K562 (cell line): ENCODE measurements around the gene AQP6. TPM values are rescaled to one million over a fixed set of nuclear protein-coding genes. Genes with fewer than 3 reads are reported as not detected.

Experiments
- CHD4 ChIP-seq: fragments of 200-600 bp; sonication (generic); IDR thresholded peaks from 3 replicates; pipeline ENCODE4 v1.6.1; 2012; ENCODE audit warnings: low read depth, mild to moderate bottlenecking, mixed read lengths, low read length, inconsistent platforms; ENCODE audit not compliant: insufficient read depth, insufficient replicate concordance, poor library complexity, severe bottlenecking
- DACH1 ChIP-seq: fragments of 450-650 bp; IDR thresholded peaks from 2 replicates; pipeline ENCODE4 v1.6.1; 2018; ENCODE audit not compliant: partially characterized antibody
- DNMT1 ChIP-seq: fragments of 450-650 bp; IDR thresholded peaks from 2 replicates; pipeline ENCODE4 v1.6.1; 2016; ENCODE audit warnings: antibody characterized with exemption, mild to moderate bottlenecking
- EHMT2 ChIP-seq: fragments of 450-650 bp; IDR thresholded peaks from 2 replicates; pipeline ENCODE4 v1.6.1; 2018; ENCODE audit warnings: antibody characterized with exemption
- MYNN ChIP-seq, 2 experiments: sonication (generic); formaldehyde crosslinking in 1 of 2; IDR thresholded peaks; 2 replicates each; pipeline versions ENCODE4 v1.5.0 to v1.6.1; 2016 to 2020; ENCODE audit warnings: antibody characterized with exemption in 1 of 2, missing genetic modification reagents in 1 of 2
- NCOA2 ChIP-seq, 2 experiments: fragments of 450-650 bp; IDR thresholded peaks; 2 replicates each; pipeline ENCODE4 v1.6.1; 2018; ENCODE audit warnings: mild to moderate bottlenecking in 2 of 2, moderate library complexity in 1 of 2; ENCODE audit not compliant: partially characterized antibody in 2 of 2
- ZBED1 ChIP-seq: IDR thresholded peaks from 2 replicates; pipeline ENCODE4 v1.6.1; 2014
- ZFP1 ChIP-seq: fragments of 450-650 bp; formaldehyde crosslinking; IDR thresholded peaks from 2 replicates; pipeline ENCODE4 v1.4.0; 2020; ENCODE audit warnings: mild to moderate bottlenecking, mixed read lengths
- ZKSCAN3 ChIP-seq: fragments of 250-450 bp; sonication (Bioruptor Pico); IDR thresholded peaks from 2 replicates; pipeline ENCODE4 v1.4.0; 2020
- ZNF143 ChIP-seq: sonication (generic); formaldehyde crosslinking; IDR thresholded peaks from 2 replicates; pipeline ENCODE4 v1.9.0; 2022; ENCODE audit warnings: mild to moderate bottlenecking, missing genetic modification reagents
- ZNF165 ChIP-seq: fragments of 250-450 bp; sonication (Bioruptor Pico); IDR thresholded peaks from 2 replicates; pipeline ENCODE4 v1.4.0; 2020; ENCODE audit warnings: borderline replicate concordance
- ZNF263 ChIP-seq: sonication (generic); formaldehyde crosslinking; IDR thresholded peaks from 2 replicates; pipeline ENCODE4 v1.8.0; 2022; ENCODE audit warnings: mild to moderate bottlenecking, missing genetic modification reagents, borderline replicate concordance
- ZNF445 ChIP-seq: fragments of 250-450 bp; sonication (Bioruptor Pico); IDR thresholded peaks from 2 replicates; pipeline ENCODE4 v1.4.0; 2020; ENCODE audit warnings: low read depth, mild to moderate bottlenecking, moderate library complexity
- polyA plus RNA-seq, 8 experiments: library from polyadenylated mRNA; depleted of rRNA in 4 of 8; stranded (reverse) in 5 of 8; unstranded in 3 of 8; fragments of >200 nt; fragmentation: Nextera tagmentation in 2 of 8; fragmentation: Illumina TruSeq in 1 of 8; extraction: Ambion mirVana in 2 of 8; extraction: Trizol in 1 of 8; gene quantifications; 2 replicates each; pipeline versions ENCODE4 v1.2.1 to v1.2.3, GENCODE V29; 2011 to 2014; ENCODE audit warnings: inconsistent platforms in 1 of 8, missing spikeins in 1 of 8
- total RNA-seq, 7 experiments: library from RNA; depleted of rRNA in 6 of 7; stranded (reverse); fragments of >200 nt in 6 of 7; fragmentation: Illumina TruSeq in 2 of 7; extraction: Trizol in 2 of 7; gene quantifications; 2 replicates each; pipeline versions ENCODE4 v1.2.1 to v1.2.3, GENCODE V29; 2011 to 2021; ENCODE audit warnings: low replicate concordance in 1 of 7
- TF ChIP-seq, protein P1 (sequence below): sonication (generic); formaldehyde crosslinking; IDR thresholded peaks from 2 replicates; pipeline ENCODE4 v1.8.1; 2023; ENCODE audit warnings: mild to moderate bottlenecking, missing genetic modification reagents, moderate library complexity
- TF ChIP-seq, protein P2 (sequence below): sonication (generic); formaldehyde crosslinking; IDR thresholded peaks from 2 replicates; pipeline ENCODE4 v1.8.0; 2023; ENCODE audit warnings: missing genetic modification reagents, mild to moderate bottlenecking, borderline replicate concordance
- TF ChIP-seq, protein P3 (sequence below), 2 experiments: fragments of 450-650 bp in 1 of 2; sonication (generic) in 1 of 2; formaldehyde crosslinking; conservative IDR thresholded peaks; 2 replicates each; pipeline versions ENCODE4 v1.4.0 to v1.8.1; 2020 to 2022; ENCODE audit warnings: mild to moderate bottlenecking in 1 of 2, missing genetic modification reagents in 1 of 2
- TF ChIP-seq, protein P4 (sequence below): fragments of 450-650 bp; IDR thresholded peaks from one replicate; pipeline ENCODE4 v1.6.1; 2018; ENCODE audit warnings: mild to moderate bottlenecking, moderate library complexity; ENCODE audit not compliant: partially characterized antibody

AQP6 gene
- total and polyA plus RNA-seq, 9 of the 15 experiments (the other 6 are each of a cell fraction or from before 2014, with no cell fraction given): 0.05 to 0.12 TPM; not detected in 7

DNA sequence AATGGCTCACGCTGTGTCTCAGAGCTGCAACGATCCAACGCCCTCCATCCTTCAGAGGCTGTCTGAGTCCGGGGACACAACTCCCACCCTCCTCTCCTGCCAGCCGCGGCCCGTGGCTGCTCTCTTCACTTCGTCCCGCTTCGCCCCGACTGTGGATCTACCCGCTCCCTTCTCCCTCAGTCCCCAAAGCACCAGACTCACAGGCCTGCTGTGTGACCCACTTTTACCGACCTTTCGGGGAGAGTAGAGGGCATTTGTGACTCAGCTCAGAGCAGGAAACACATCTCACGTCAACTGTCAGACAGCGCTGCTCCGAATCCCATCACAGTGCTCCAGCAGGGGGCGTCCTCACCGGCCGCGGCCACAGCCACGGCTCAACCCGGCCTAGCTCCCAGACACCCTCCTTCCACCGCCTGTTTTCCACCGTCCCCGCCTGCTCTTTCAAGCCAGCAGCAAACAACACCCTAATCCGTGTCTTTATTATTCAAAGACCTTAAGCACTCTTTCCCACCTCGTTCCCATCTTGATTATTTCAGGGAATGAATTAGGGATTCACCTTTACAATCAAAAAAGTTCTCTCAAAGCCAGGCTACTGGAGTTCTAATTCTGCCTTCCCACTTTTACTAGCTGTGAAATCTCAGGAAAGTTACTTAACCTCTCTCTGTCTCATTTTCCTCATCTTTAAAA, 27.2 kb upstream of the AQP6 start (continued):
- TF ChIP-seq ZNF263 (CRISPR knock-in tag) (no peak), CHD4 (no peak), DNMT1 (no peak), EHMT2 (peak; percentile 72; the same call in 1 of the 2 replicates), DACH1 (no peak), ZFP1 (no peak), ZNF445 (CRISPR knock-in tag) (no peak), ZBED1 (no peak), NCOA2 (IDR thresholded peaks at IDR 0.05; ENCODE audit: partially characterized antibody in 2 of 2) (no peak), ZKSCAN3 (CRISPR knock-in tag) (no peak), ZNF143 (CRISPR knock-in tag) (no peak), MYNN (IDR thresholded peaks at IDR 0.05) (no peak), MYNN (CRISPR knock-in tag; IDR thresholded peaks at IDR 0.05) (no peak), ZNF165 (no peak)
- TF ChIP-seq, protein P1, sequence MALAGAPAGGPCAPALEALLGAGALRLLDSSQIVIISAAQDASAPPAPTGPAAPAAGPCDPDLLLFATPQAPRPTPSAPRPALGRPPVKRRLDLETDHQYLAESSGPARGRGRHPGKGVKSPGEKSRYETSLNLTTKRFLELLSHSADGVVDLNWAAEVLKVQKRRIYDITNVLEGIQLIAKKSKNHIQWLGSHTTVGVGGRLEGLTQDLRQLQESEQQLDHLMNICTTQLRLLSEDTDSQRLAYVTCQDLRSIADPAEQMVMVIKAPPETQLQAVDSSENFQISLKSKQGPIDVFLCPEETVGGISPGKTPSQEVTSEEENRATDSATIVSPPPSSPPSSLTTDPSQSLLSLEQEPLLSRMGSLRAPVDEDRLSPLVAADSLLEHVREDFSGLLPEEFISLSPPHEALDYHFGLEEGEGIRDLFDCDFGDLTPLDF (CRISPR knock-in tag): no peak
- TF ChIP-seq, protein P2, sequence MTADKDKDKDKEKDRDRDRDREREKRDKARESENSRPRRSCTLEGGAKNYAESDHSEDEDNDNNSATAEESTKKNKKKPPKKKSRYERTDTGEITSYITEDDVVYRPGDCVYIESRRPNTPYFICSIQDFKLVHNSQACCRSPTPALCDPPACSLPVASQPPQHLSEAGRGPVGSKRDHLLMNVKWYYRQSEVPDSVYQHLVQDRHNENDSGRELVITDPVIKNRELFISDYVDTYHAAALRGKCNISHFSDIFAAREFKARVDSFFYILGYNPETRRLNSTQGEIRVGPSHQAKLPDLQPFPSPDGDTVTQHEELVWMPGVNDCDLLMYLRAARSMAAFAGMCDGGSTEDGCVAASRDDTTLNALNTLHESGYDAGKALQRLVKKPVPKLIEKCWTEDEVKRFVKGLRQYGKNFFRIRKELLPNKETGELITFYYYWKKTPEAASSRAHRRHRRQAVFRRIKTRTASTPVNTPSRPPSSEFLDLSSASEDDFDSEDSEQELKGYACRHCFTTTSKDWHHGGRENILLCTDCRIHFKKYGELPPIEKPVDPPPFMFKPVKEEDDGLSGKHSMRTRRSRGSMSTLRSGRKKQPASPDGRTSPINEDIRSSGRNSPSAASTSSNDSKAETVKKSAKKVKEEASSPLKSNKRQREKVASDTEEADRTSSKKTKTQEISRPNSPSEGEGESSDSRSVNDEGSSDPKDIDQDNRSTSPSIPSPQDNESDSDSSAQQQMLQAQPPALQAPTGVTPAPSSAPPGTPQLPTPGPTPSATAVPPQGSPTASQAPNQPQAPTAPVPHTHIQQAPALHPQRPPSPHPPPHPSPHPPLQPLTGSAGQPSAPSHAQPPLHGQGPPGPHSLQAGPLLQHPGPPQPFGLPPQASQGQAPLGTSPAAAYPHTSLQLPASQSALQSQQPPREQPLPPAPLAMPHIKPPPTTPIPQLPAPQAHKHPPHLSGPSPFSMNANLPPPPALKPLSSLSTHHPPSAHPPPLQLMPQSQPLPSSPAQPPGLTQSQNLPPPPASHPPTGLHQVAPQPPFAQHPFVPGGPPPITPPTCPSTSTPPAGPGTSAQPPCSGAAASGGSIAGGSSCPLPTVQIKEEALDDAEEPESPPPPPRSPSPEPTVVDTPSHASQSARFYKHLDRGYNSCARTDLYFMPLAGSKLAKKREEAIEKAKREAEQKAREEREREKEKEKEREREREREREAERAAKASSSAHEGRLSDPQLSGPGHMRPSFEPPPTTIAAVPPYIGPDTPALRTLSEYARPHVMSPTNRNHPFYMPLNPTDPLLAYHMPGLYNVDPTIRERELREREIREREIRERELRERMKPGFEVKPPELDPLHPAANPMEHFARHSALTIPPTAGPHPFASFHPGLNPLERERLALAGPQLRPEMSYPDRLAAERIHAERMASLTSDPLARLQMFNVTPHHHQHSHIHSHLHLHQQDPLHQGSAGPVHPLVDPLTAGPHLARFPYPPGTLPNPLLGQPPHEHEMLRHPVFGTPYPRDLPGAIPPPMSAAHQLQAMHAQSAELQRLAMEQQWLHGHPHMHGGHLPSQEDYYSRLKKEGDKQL (CRISPR knock-in tag): no peak
- TF ChIP-seq, protein P3, sequence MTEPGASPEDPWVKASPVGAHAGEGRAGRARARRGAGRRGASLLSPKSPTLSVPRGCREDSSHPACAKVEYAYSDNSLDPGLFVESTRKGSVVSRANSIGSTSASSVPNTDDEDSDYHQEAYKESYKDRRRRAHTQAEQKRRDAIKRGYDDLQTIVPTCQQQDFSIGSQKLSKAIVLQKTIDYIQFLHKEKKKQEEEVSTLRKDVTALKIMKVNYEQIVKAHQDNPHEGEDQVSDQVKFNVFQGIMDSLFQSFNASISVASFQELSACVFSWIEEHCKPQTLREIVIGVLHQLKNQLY (CRISPR knock-in tag; conservative IDR thresholded peaks at IDR 0.05): no peak
- TF ChIP-seq, protein P4, sequence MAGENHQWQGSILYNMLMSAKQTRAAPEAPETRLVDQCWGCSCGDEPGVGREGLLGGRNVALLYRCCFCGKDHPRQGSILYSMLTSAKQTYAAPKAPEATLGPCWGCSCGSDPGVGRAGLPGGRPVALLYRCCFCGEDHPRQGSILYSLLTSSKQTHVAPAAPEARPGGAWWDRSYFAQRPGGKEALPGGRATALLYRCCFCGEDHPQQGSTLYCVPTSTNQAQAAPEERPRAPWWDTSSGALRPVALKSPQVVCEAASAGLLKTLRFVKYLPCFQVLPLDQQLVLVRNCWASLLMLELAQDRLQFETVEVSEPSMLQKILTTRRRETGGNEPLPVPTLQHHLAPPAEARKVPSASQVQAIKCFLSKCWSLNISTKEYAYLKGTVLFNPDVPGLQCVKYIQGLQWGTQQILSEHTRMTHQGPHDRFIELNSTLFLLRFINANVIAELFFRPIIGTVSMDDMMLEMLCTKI: no peak
